HG02970 (cell line): ENCODE data around the gene NTN1.

Experiments used
- ATAC-seq: cut with Tn5 transposase; IDR thresholded peaks from one replicate; pipeline ENCODE4 v1.9.1; 2021; ENCODE audit warnings: mild to moderate bottlenecking, moderate library complexity, moderate number of reproducible peaks; ENCODE audit not compliant: unreplicated experiment, low FRiP score

NTN1 gene

GRCh38 chr17:9178319-9178718, 157.0 kb downstream of the NTN1 start:
- ATAC-seq: no peak

GRCh38 chr17:9179602-9180001, 158.3 kb downstream of the NTN1 start:
- no peak for ATAC-seq

GRCh38 chr17:9181640-9182039, 160.3 kb downstream of the NTN1 start:
- no peak for ATAC-seq

GRCh38 chr17:9183306-9183705, 162.0 kb downstream of the NTN1 start:
- ATAC-seq: no peak

- no peak for ATAC-seq
Measured at GRCh38 chr17:9185142-9185541, 163.8 kb downstream of the NTN1 start.

GRCh38 chr17:9185688-9186284, 164.5 kb downstream of the NTN1 start:
- ATAC-seq: no peak

- no peak for ATAC-seq
Measured at GRCh38 chr17:9187828-9188227, 166.5 kb downstream of the NTN1 start.

- ATAC-seq: no peak
Measured at GRCh38 chr17:9188367-9188766, 167.1 kb downstream of the NTN1 start.

- ATAC-seq: no peak
Measured at GRCh38 chr17:9189870-9190269, 168.6 kb downstream of the NTN1 start.

- no peak for ATAC-seq
Measured at GRCh38 chr17:9192010-9192409, 170.7 kb downstream of the NTN1 start.

- no peak for ATAC-seq
Measured at GRCh38 chr17:9195411-9195810, 174.1 kb downstream of the NTN1 start.

- no peak for ATAC-seq
Measured at GRCh38 chr17:9195961-9196670, 174.8 kb downstream of the NTN1 start.

- no peak for ATAC-seq
Measured at GRCh38 chr17:9199571-9200551, 178.6 kb downstream of the NTN1 start.

GRCh38 chr17:9200699-9201359, 179.5 kb downstream of the NTN1 start:
- ATAC-seq: peak; percentile 58

- no peak for ATAC-seq
Measured at GRCh38 chr17:9202532-9202931, 181.2 kb downstream of the NTN1 start.

GRCh38 chr17:9203771-9204425, 182.6 kb downstream of the NTN1 start:
- no peak for ATAC-seq

GRCh38 chr17:9204637-9205329, 183.5 kb downstream of the NTN1 start:
- ATAC-seq: no peak

- no peak for ATAC-seq
Measured at GRCh38 chr17:9205520-9206409, 184.5 kb downstream of the NTN1 start.

- no peak for ATAC-seq
Measured at GRCh38 chr17:9206410-9206703, 185.0 kb downstream of the NTN1 start.
